Dendritic cell treated with granulocyte-macrophage colony-stimulating factor and Interleukin-4, amounts not matched to agents 40 ng/mL and 50 ng/mL, for 4 days (primary cell): ENCODE measurements around the gene MRM3.
"Not testable (repeated sequence)": the region's sequence is repeated elsewhere in the genome, so short reads cannot be mapped to it uniquely, and the experiment has no call there.

Source experiments
- H3K27ac Mint-ChIP-seq: one replicate; pipeline ENCODE4 v1.8.0; 2022; ENCODE audit warnings: mild to moderate bottlenecking, mixed read lengths
- H3K27me3 Mint-ChIP-seq: one replicate; pipeline ENCODE4 v1.8.0; 2022; ENCODE audit warnings: mild to moderate bottlenecking, mixed read lengths
- H3K36me3 Mint-ChIP-seq: one replicate; pipeline ENCODE4 v1.8.0; 2022; ENCODE audit warnings: low read depth, mixed read lengths
- H3K4me1 Mint-ChIP-seq: one replicate; pipeline ENCODE4 v1.8.0; 2022; ENCODE audit warnings: low read depth, mixed read lengths
- H3K4me3 Mint-ChIP-seq: one replicate; pipeline ENCODE4 v1.8.0; 2022; ENCODE audit warnings: mild to moderate bottlenecking, moderate library complexity, mixed read lengths
- H3K9me3 Mint-ChIP-seq: one replicate; pipeline ENCODE4 v1.8.0; 2022; ENCODE audit warnings: mixed read lengths
- intact Hi-C: fragments of 100-400 bp; cut with micrococcal nuclease; formaldehyde crosslinking; loops from one replicate; pipeline ENCODE4 v1.15.0; 2022

The MRM3 gene

GRCh38 chr17:806781-807522 is 24.8 kb downstream of the MRM3 start:
- no peaks in the 10 kb centered on the region for H3K27me3 Mint-ChIP-seq
- H3K36me3 Mint-ChIP-seq = no peaks in the 10 kb centered on the region
- H3K9me3 Mint-ChIP-seq = no peaks in the 10 kb centered on the region
- H3K4me3 Mint-ChIP-seq = no peak overlapping the region
- intact Hi-C loops = no loop called here
- no peak overlapping the region for H3K27ac Mint-ChIP-seq
- H3K4me1 Mint-ChIP-seq = no peaks in the 10 kb centered on the region

- intact Hi-C loops = no loop called here
- no peaks in the 10 kb centered on the region for H3K36me3 Mint-ChIP-seq
- H3K9me3 Mint-ChIP-seq = no peaks in the 10 kb centered on the region
- no peaks in the 10 kb centered on the region for H3K4me1 Mint-ChIP-seq
- H3K4me3 Mint-ChIP-seq = no peak overlapping the region
- no peaks in the 10 kb centered on the region for H3K27me3 Mint-ChIP-seq
- no peak overlapping the region for H3K27ac Mint-ChIP-seq
These were observed 25.6 kb downstream of the MRM3 start for GRCh38 chr17:807523-808294.

GRCh38 chr17:811051-811784 is 29.1 kb downstream of the MRM3 start:
- Mint-ChIP-seq H3K9me3 (no peaks in the 10 kb centered on the region), H3K4me3 (no peak overlapping the region), H3K4me1 (no peaks in the 10 kb centered on the region), H3K27ac (no peak overlapping the region), H3K36me3 (no peaks in the 10 kb centered on the region), H3K27me3 (no peaks in the 10 kb centered on the region)
- intact Hi-C loops = no loop called here

- intact Hi-C loops = no loop called here
- Mint-ChIP-seq H3K36me3 (no peaks in the 10 kb centered on the region), H3K9me3 (no peaks in the 10 kb centered on the region), H3K4me3 (no peak overlapping the region), H3K27ac (no peak overlapping the region), H3K4me1 (no peaks in the 10 kb centered on the region), H3K27me3 (no peaks in the 10 kb centered on the region)
These were observed 30.6 kb downstream of the MRM3 start for GRCh38 chr17:812638-813204.

GRCh38 chr17:814371-814770 is 32.2 kb downstream of the MRM3 start:
- no peak overlapping the region for H3K27ac Mint-ChIP-seq
- no peaks in the 10 kb centered on the region for H3K9me3 Mint-ChIP-seq
- H3K36me3 Mint-ChIP-seq = no peaks in the 10 kb centered on the region
- H3K4me3 Mint-ChIP-seq = no peak overlapping the region
- H3K27me3 Mint-ChIP-seq = no peaks in the 10 kb centered on the region
- no peaks in the 10 kb centered on the region for H3K4me1 Mint-ChIP-seq
- intact Hi-C loops = no loop called here

- intact Hi-C loops = no loop called here
These were observed 37.1 kb downstream of the MRM3 start for GRCh38 chr17:819251-819650.

GRCh38 chr17:823501-823902 is 41.3 kb downstream of the MRM3 start:
- Mint-ChIP-seq H3K4me3 (no peak overlapping the region), H3K9me3 (no peaks in the 10 kb centered on the region), H3K27ac (no peak overlapping the region), H3K36me3 (no peaks in the 10 kb centered on the region), H3K4me1 (no peaks in the 10 kb centered on the region), H3K27me3 (no peaks in the 10 kb centered on the region)
- intact Hi-C loops = no loop called here

More at GRCh38 chr17:819251-819650, 37.1 kb downstream of the MRM3 start:
- Mint-ChIP-seq H3K27me3 (no peaks in the 10 kb centered on the region), H3K36me3 (no peaks in the 10 kb centered on the region), H3K4me3 (no peak overlapping the region), H3K9me3 (no peaks in the 10 kb centered on the region), H3K4me1 (no peaks in the 10 kb centered on the region), H3K27ac (no peak overlapping the region)

GRCh38 chr17:824378-824777 is 42.2 kb downstream of the MRM3 start:
- Mint-ChIP-seq H3K27ac (no peak overlapping the region), H3K27me3 (no peaks in the 10 kb centered on the region)

GRCh38 chr17:825216-825615 is 43.1 kb downstream of the MRM3 start:
- no peaks in the 10 kb centered on the region for H3K9me3 Mint-ChIP-seq
- H3K4me3 Mint-ChIP-seq = no peak overlapping the region
- peaks cover 2% of the 10 kb centered on the region for H3K27me3 Mint-ChIP-seq
- intact Hi-C loops = no loop called here
- no peaks in the 10 kb centered on the region for H3K4me1 Mint-ChIP-seq
- no peaks in the 10 kb centered on the region for H3K36me3 Mint-ChIP-seq
- H3K27ac Mint-ChIP-seq = no peak overlapping the region

More at GRCh38 chr17:824378-824777, 42.2 kb downstream of the MRM3 start:
- intact Hi-C loops = no loop called here
- H3K4me1 Mint-ChIP-seq = no peaks in the 10 kb centered on the region
- no peak overlapping the region for H3K4me3 Mint-ChIP-seq
- H3K36me3 Mint-ChIP-seq = no peaks in the 10 kb centered on the region
- H3K9me3 Mint-ChIP-seq = no peaks in the 10 kb centered on the region

GRCh38 chr17:826778-827177 is 44.6 kb downstream of the MRM3 start:
- Mint-ChIP-seq H3K4me1 (no peaks in the 10 kb centered on the region), H3K4me3 (no peak overlapping the region), H3K27ac (no peak overlapping the region), H3K36me3 (no peaks in the 10 kb centered on the region), H3K27me3 (peaks cover 2% of the 10 kb centered on the region), H3K9me3 (no peaks in the 10 kb centered on the region)
- intact Hi-C loops = no loop called here

GRCh38 chr17:828761-829160 is 46.6 kb downstream of the MRM3 start:
- H3K27me3 Mint-ChIP-seq = peaks cover 4% of the 10 kb centered on the region
- H3K27ac Mint-ChIP-seq = no peak overlapping the region
- no peaks in the 10 kb centered on the region for H3K36me3 Mint-ChIP-seq
- H3K9me3 Mint-ChIP-seq = no peaks in the 10 kb centered on the region
- no peak overlapping the region for H3K4me3 Mint-ChIP-seq
- no peaks in the 10 kb centered on the region for H3K4me1 Mint-ChIP-seq
- intact Hi-C loops = no loop called here

GRCh38 chr17:829614-830013 is 47.5 kb downstream of the MRM3 start:
- H3K4me1 Mint-ChIP-seq = not testable (repeated sequence)

GRCh38 chr17:830381-830780 is 48.2 kb downstream of the MRM3 start:
- Mint-ChIP-seq H3K9me3 (no peaks in the 10 kb centered on the region), H3K4me1 (no peaks in the 10 kb centered on the region), H3K27me3 (peaks cover 4% of the 10 kb centered on the region), H3K27ac (no peak overlapping the region), H3K4me3 (no peak overlapping the region), H3K36me3 (no peaks in the 10 kb centered on the region)
- intact Hi-C loops = no loop called here

More at GRCh38 chr17:829614-830013, 47.5 kb downstream of the MRM3 start:
- intact Hi-C loops, H3K27me3 Mint-ChIP-seq, H3K4me3 Mint-ChIP-seq, H3K27ac Mint-ChIP-seq, H3K9me3 Mint-ChIP-seq, H3K36me3 Mint-ChIP-seq: not testable (repeated sequence)

GRCh38 chr17:830950-831349 is 48.8 kb downstream of the MRM3 start:
- peaks cover 4% of the 10 kb centered on the region for H3K27me3 Mint-ChIP-seq
- no peaks in the 10 kb centered on the region for H3K9me3 Mint-ChIP-seq
- intact Hi-C loops = no loop called here
- H3K27ac Mint-ChIP-seq = no peak overlapping the region
- no peaks in the 10 kb centered on the region for H3K36me3 Mint-ChIP-seq
- H3K4me3 Mint-ChIP-seq = no peak overlapping the region
- no peaks in the 10 kb centered on the region for H3K4me1 Mint-ChIP-seq
